HG03520 (cell line): Measurements from ENCODE around the gene FAM9C.
"Not testable (repeated sequence)": the region's sequence is repeated elsewhere in the genome, so short reads cannot be mapped to it uniquely, and the experiment has no call there.

ENCODE experiments used
- ATAC-seq: cut with Tn5 transposase; IDR thresholded peaks from one replicate; pipeline ENCODE4 v1.9.1; 2021; ENCODE audit warnings: mild to moderate bottlenecking, moderate library complexity; ENCODE audit not compliant: unreplicated experiment

Gene FAM9C

DNA sequence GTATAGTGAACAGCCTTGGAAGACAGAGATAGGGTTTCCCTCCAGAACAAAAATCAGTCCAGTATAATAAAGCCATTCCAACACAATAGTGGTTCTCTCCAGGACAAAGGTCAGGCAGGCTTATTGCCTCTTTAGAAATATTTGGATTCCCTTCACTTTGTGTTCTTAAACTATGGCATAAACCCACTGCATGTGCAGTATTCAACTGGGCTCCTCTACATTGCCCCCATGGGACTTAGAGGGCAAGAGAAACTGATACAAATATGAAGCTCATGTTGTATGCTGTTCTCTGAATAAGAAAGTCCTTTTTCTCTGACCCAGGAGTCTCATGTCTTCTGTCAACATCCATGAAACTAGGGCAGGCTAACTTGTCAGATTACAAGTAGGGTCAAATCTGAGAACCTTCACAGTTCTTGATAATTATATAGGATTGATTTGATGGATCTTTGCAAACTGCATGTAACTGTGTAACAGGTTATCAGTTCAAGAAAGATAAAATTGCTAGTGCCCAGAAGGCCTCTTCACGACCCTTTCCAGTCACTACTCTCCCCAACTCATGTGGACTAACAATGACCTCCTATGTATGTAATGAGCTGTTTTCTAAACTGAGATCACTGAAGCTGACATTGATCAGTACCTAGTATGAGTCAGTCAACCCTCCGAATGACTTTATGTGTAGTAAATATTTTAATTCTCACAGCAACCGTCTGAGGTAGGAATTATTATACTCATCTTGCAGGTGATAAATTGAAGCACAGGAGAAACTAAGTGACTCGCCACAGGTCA is 31.9 kb upstream of the FAM9C start:
- peak; percentile 50 for ATAC-seq

- ATAC-seq = peak; percentile 72
These were observed 30.2 kb upstream of the FAM9C start for GRCh38 chrX:13074297-13075262.

DNA sequence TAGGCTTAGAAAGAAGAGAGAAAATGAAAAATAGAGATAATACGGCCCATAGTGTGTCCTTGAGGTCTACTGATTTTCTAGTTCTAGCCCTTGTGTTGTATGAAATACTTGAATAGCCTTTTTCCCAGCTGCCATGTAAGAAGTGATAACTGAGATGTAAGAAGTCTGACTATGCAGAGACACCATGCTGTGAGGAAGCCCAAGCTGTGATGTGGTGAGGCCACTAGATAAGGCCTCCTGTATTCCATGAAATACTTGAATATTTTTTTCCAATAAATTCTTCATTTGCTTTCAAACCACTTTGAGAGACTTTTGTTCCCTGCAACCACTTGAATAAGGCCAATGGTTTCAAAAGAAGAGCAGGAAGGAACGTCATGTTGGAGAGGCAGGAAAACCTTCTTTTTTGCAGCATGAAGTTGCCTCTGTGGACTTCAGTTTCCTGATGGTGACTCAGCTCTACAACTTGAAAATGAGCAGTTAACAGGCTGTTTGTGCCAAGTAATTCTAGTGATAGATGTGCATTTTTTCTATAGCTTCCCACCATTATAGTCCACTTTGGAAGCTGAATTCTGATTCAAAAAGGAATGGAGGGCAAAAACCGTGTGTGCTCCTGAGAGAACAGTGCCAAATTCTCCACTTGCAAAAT is 25.5 kb upstream of the FAM9C start:
- no peak for ATAC-seq

DNA sequence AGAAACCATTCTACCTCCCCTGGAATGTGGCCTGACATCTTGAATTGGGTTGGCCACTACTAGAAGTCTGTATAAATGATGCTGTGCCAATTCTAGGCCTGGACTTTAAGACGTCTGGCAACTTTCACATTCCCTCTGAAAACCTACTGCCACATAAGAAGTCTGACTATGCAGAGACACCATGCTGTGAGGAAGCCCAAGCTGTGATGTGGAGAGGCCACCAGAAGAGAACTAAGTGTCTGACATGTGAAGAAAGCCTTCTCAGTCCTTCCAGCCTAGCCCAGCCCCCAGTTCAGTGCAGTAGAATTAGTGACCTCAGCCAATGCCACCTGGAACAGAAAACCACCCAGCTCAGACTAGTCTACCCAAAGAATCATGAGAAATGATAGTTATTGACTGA is 24.2 kb upstream of the FAM9C start:
- no peak for ATAC-seq

DNA sequence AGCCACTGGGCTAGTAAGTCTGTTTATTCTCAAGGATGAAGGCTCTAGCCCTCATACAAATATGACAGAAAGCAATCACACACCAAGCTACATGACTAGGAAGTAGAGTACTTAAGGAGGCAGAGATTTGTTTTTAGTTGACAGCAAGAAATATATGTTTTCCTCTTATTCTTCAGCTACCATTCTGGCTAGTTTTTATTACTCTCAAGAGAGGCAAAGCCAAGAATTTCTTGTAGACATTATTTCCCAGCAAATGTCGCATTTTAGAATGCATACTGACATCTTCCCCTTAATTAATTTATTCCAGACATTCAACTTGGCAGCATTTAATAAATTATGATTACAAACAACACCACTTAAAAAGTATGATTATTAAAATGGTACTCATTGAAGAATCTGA is 23.4 kb upstream of the FAM9C start:
- no peak for ATAC-seq

GRCh38 chrX:13066391-13066790 is 22.0 kb upstream of the FAM9C start:
- ATAC-seq = no peak

DNA sequence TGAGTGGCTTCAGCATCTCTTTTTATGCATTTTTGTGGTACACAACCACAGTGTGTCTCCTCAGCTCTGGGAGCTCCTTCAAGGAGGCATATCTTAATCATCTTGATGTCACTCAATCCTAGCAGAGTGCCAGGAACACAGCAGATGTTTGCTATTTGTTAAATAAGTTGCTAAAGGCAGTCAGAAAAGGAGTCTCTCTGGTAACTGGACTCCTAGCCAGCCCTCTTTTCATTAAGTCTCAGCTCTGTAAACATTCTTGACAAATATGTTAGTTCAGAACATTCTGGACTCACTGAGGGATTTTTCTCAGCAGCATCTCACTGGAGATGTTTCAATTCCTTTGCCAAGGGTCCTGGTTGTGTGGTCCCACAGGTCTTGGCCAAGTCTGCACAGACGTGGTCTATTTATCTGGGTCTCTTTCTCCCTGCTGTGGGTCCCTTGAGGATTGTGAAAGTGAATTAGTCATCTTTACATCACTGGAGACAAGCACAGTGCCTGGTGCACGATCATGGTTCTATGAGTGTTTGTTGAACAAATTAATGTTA is 20.3 kb upstream of the FAM9C start:
- no peak for ATAC-seq

DNA sequence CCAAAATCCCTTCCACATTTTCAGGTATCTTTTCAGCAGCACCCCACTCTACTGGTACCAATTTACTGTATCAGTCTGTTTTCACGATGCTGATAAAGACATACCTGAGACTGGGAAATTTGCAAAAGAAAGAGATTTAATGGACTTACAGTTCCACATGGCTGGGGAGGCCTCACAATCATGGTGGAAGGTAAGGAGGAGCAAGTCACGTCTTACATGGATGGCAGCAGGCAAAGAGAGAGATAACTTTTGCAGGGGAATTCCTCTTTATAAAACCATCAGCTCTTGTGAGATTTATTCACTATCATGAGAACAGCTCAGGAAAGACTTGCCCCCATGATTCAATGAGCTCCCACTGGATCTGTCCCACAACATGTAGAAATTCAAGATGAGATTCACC is 18.7 kb upstream of the FAM9C start:
- not testable (repeated sequence) for ATAC-seq

DNA sequence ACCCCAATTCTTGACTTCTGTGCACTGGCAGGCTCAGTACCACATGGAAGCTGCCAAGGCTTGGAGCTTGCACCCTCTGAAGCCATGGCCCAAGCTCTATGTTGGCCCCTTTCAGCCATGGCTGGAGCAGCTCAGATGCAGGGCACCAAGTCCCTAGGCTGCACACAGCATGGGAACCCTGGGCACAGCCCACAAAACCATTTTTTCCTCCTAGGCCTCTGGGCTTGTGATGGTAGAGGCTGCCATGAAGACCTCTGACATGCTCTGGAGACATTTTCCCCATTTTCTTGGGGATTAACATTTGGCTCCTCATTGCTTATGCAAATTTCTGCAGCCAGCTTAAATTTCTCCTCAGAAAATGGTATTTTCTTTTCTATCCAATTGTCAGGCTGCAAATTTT is 17.9 kb upstream of the FAM9C start:
- not testable (repeated sequence) for ATAC-seq

DNA sequence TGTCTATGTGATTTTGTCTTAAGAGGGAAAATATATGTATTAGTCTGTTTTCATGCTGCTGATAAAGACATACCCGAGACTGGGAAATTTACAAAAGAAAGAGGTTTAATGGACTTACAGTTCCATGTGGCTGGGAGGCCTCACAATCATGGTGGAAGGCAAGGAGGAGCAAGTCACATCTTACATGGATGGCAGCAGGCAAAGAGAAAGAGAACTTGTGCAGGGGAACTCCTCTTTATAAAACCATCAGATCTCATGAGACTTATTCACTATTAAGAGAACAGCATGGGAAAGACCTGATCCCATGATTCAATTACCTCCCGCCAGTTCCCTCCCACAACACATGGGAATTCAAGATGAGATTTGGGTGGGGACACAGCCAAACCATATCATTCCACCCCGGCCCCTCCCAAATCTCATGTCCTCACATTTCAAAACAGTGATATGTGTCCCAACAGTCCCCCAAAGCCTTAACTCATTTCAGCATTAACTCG is 16.8 kb upstream of the FAM9C start:
- ATAC-seq = not testable (repeated sequence)

DNA sequence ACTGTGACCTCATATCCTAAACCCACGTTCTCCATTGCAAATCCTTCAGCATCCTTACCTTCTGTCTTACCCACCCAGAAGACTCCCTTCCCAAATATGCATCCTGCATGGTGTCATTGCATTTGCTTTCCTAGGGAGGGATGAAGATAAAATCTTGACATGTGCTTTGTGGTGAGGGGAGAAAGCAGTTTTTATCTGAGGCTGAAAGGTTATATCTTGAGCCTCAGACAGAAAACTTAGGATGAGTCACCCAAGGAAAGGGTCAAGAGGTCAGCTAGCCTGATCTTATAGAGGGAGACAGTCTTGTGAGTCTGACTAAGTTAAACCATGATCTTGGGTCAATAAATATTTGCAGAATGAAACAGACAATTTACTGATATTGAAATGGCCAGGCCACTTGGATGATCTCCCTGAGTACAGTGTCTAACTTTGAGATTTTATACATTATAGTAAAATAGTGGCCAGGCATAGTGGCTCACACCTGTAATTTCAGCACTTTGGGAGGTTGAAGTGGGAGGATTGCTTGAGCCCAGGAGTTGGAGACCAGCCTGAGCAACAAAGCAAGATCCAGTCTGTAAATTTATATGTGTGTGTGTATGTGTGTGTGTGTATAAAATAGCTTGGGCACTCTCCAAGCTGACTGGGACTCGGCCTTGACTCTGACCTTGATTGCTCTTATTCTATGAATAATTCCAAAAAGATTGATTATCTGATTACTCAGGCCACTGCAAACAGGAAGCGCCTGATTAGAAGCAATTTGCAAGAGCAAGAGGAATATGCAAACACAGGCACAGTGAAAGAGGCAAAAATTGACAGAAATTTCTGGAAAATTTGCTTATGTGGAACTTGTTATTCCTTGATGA is 15.4 kb upstream of the FAM9C start:
- ATAC-seq = no peak

DNA sequence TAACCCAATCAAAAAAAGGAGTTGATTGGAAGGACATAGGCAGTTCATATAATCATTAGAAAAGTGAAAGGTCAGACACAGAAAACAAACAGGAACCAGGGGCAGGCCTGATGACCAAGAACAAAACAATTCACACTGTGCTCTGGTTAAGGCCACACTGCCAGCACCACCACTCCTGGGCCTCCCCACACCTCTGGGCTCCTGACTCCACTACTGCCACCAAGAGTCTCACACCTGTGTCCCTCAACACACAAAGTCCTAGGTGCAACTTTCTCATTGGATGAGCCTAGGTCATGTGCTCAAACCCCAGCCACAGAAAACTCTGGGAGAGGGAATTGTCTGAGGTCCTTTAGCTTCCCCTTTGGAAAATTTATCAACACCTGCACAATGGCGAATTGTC is 11.1 kb upstream of the FAM9C start:
- peak; percentile 48 for ATAC-seq

DNA sequence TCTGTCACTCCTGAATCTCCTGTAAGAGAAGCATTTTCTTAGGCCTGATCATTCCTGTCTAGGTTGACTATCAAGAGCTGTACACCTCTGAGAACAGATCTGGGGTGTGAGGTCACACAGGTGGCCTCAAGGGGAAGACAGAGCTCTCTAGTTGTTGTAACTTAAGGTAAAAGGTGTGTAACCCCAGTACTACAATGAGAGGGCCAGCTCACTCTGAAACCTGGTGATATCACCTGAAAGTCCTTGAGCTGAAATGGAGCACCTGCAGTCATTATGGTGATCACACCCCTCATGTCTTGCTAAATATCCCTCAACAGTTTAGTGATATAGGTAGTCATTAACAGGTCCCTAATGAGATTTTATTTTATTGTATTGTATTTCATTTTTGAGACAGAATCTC is 8.8 kb upstream of the FAM9C start:
- no peak for ATAC-seq

- peak; percentile 72 for ATAC-seq
These were observed 7.2 kb upstream of the FAM9C start for GRCh38 chrX:13051529-13052172.

GRCh38 chrX:13051167-13051528 is 6.7 kb upstream of the FAM9C start:
- ATAC-seq = no peak

DNA sequence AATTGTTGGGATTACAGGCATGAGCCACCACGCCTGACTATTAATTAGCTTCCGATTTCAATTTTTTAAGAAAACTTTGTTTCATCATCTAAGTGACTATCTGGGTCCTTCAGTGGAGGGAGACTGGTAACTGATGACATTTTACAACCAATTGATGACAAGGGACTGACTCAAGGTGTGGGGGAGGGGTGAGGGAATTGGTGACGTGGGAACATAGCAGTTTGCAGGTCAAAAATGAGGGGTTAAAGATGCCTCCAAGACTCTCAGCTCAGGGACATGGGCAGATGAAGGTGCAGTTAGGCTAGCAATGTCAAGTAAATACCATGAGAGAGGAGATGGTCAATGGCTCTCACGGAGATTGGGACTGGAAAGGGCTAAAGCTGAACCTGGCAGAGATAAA is 5.7 kb upstream of the FAM9C start:
- no peak for ATAC-seq

- ATAC-seq = no peak
These were observed 3.9 kb upstream of the FAM9C start for GRCh38 chrX:13048280-13048679.

DNA sequence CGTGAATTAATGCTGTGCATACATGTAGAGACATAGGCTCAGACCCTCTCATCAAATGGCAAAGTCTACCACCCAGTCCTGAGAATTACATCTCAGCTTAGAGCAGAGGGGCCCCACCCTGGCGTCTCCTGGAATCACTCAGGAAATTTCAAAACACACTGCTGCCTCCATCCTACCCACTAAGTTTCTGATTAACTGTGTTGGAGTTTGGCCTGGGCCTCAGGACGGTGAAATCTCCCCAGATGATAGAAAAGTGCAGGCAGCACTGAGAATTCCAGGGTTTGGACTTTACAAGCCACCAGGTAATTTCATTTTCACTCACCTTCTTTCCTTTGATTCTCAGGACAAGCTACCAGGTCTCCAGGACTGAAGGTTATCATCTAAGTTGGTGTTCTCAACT is 3.3 kb upstream of the FAM9C start:
- no peak for ATAC-seq

GRCh38 chrX:13046141-13046855 is 1.9 kb upstream of the FAM9C start:
- no peak for ATAC-seq
